AG04450 (cell line): Measurements from ENCODE around the gene PPIF. TPM values are rescaled to one million over a fixed set of nuclear protein-coding genes. Genes with fewer than 3 reads are reported as not detected.

ENCODE experiments used
- CTCF ChIA-PET: fragments of 300-600, 350-600 bp; formaldehyde crosslinking; extraction: SDS; loops from one replicate; lab custom pipeline; 2022; ENCODE audit warnings: antibody characterized with exemption, inconsistent platforms; lab: Charles Lee
- POLR2A ChIA-PET: fragments of 350-600 bp; formaldehyde crosslinking; extraction: SDS; loops from one replicate; lab custom pipeline; 2021; ENCODE audit warnings: antibody characterized with exemption, inconsistent platforms; lab: Yijun Ruan, JAX
- DNase-seq: peaks from one replicate; pipeline ENCODE4 v3.0.0-alpha.2; 2011; ENCODE audit warnings: low read depth, low spot score
- H3K27ac ChIP-seq: one replicate; pipeline ENCODE4 v1.5.1; 2012; ENCODE audit warnings: low read depth, low read length, control low read depth
- H3K27me3 ChIP-seq: one replicate; pipeline ENCODE4 v1.6.0; 2012; ENCODE audit warnings: low read length; ENCODE audit not compliant: control insufficient read depth, insufficient read depth
- H3K4me3 ChIP-seq: 2 replicates; pipeline ENCODE4 v1.5.1; 2011; ENCODE audit warnings: mild to moderate bottlenecking, low read depth, low read length, control low read depth
- H3K9me3 ChIP-seq: 2 replicates; pipeline ENCODE4 v1.5.1; 2012; ENCODE audit warnings: low read length; ENCODE audit not compliant: control insufficient read depth, insufficient read depth
- polyA plus RNA-seq: library from polyadenylated mRNA; depleted of rRNA; stranded (reverse); fragments of >200 nt; gene quantifications from 2 replicates; pipeline ENCODE4 v1.2.3, GENCODE V29; 2011
- TF ChIP-seq, protein P1 (sequence below): IDR thresholded peaks from 2 replicates; pipeline ENCODE4 v1.5.1; 2011; ENCODE audit warnings: low read depth, low read length, control low read depth, inconsistent platforms

The PPIF gene
- polyA plus RNA-seq, 1 experiment: 68.6 TPM

DNA sequence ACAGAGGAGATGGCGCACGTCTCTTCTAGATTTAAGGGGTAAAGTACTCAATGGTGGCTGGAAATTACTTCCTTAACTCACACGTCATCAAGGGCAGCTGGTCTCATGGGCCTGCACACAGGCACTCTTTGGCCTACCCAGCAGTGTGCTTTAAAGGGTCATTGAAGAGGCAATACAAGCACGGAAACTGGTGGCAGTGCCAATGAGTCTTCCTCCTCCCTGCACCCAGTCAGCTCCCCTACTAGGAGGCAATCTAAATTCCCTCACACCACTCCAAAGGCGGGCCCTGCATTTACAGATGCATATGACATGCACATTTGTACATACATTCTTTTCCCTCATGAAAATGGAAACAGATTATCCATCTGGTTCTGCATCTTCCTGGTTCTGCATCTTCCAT is 47.4 kb downstream of the PPIF start:
- Histone ChIP-seq H3K4me3 (no peak overlapping the region), H3K9me3 (no peaks in the 10 kb centered on the region; the same call in 1 of the 2 replicates), H3K27ac (no peak overlapping the region), H3K27me3 (no peaks in the 10 kb centered on the region)
- no peak for DNase-seq
- TF ChIP-seq, protein P1, sequence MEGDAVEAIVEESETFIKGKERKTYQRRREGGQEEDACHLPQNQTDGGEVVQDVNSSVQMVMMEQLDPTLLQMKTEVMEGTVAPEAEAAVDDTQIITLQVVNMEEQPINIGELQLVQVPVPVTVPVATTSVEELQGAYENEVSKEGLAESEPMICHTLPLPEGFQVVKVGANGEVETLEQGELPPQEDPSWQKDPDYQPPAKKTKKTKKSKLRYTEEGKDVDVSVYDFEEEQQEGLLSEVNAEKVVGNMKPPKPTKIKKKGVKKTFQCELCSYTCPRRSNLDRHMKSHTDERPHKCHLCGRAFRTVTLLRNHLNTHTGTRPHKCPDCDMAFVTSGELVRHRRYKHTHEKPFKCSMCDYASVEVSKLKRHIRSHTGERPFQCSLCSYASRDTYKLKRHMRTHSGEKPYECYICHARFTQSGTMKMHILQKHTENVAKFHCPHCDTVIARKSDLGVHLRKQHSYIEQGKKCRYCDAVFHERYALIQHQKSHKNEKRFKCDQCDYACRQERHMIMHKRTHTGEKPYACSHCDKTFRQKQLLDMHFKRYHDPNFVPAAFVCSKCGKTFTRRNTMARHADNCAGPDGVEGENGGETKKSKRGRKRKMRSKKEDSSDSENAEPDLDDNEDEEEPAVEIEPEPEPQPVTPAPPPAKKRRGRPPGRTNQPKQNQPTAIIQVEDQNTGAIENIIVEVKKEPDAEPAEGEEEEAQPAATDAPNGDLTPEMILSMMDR: no peak
- CTCF ChIA-PET: no interaction called here
- POLR2A ChIA-PET: interaction anchor here (0.6 kb wide), 1 partner anchor 24 kb away, joined by 3 read pairs; no protein-coding TSS in a partner anchor

DNA sequence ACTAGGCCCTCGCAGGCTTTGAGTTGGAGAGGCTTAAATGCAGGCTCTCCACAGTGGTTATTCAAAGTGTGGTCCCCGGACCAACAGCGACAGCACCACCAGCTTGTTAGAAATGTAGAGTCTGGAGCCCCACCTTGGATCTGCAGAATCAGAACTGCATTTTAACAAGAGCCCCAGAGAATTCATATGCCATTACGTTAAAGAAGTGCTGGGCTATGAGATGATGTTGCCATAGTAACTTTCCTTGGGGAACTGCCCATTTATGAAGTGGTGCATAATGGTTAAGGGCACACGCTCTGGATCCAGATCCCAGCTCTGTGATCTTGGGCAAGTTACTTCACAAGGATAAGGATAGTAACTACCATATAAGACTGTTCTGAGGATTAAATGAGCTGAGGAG is 49.3 kb downstream of the PPIF start:
- TF ChIP-seq, protein P1: no peak
- Histone ChIP-seq H3K27ac (no peak overlapping the region), H3K9me3 (no peaks in the 10 kb centered on the region; the same call in 1 of the 2 replicates), H3K4me3 (no peak overlapping the region), H3K27me3 (no peaks in the 10 kb centered on the region)
- ChIA-PET POLR2A (no interaction called here), CTCF (interaction anchor here (0.9 to 1.4 kb wide), 3 partner anchors 22 to 71 kb away, joined by 3 to 6 read pairs (median 4); no protein-coding TSS in a partner anchor)
- DNase-seq: no peak

DNA sequence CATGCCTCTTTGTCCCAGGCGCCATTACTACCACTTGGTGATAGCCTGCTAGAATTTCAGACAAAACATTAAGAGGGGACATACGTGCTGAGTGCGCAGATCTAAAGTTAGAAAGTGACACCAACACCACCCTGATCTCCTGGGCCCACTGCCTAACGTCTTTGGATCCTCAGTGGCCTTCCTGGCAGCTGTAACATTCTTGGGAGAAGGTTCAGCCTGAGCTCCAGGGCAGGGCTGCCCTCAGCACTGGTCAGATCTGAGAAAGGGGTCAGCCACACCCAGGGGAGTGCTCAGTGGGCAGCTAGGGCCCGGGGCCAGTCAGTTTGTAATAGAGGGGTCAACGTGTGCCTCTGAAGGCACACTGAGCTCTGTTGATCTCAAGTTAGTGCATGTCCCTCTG is 49.8 kb downstream of the PPIF start:
- H3K27me3 ChIP-seq: no peaks in the 10 kb centered on the region
- TF ChIP-seq, protein P1: no peak
- H3K9me3 ChIP-seq: no peaks in the 10 kb centered on the region; the same call in 1 of the 2 replicates
- ChIA-PET CTCF (interaction anchor here (0.9 to 1.4 kb wide), 3 partner anchors 22 to 71 kb away, joined by 3 to 6 read pairs (median 4); no protein-coding TSS in a partner anchor), POLR2A (no interaction called here)
- H3K27ac ChIP-seq: no peak overlapping the region
- H3K4me3 ChIP-seq: no peak overlapping the region
- DNase-seq: no peak

DNA sequence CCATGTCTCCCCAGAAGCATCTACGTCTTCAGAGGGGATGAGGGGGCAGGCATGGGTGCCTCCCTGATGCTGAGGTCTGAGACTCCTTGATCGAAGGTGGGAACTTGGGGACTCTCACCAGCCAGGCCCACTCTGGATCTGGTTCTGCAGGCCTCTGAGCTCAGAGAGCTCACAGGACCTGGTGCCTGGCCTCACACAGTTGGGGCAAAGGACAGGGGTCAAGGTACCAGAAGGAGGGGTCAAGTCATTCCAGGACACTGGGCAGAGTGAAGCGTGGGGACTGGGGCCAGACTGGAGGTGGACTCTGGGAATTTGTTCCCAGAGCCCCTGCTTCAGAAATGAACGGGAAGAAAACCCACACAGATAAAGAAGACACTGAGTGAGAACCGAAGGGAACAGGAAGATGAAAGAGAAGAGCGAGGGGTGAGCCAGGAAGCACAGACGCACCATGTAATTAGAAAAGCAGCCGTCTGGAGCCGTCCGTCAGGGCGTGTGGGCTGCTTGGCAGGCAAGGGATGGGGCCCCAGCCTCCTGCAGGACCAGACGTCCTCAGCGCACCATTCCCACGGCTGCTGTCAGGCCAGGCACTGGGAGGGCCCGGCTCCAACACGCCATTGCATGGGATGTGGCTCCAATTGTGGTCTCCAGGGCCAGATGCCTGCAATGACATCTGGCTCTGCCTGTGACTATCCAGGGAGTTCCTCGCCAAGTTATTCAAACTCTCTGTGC is 50.5 kb downstream of the PPIF start:
- Histone ChIP-seq H3K4me3 (no peak overlapping the region), H3K27ac (peak overlapping the region; percentile 100), H3K27me3 (no peaks in the 10 kb centered on the region), H3K9me3 (no peaks in the 10 kb centered on the region)
- CTCF ChIA-PET: interaction anchor here (0.9 to 1.0 kb wide), 2 partner anchors 24 to 70 kb away, joined by 3 to 4 read pairs; no protein-coding TSS in a partner anchor
- DNase-seq: no peak
- TF ChIP-seq, protein P1: no peak
- POLR2A ChIA-PET: interaction anchor here (1.0 to 1.1 kb wide), 2 partner anchors 25 to 97 kb away, joined by 3 to 6 read pairs; no protein-coding TSS in a partner anchor

- POLR2A ChIA-PET: interaction anchor here (0.5 to 2.9 kb wide), 11 partner anchors 9 to 736 kb away, joined by 3 to 21 read pairs (median 4); partner anchors contain the start of gene ZCCHC24
- peak overlapping the region; percentile 100 for H3K27ac ChIP-seq
- H3K9me3 ChIP-seq: no peaks in the 10 kb centered on the region; the same call in 1 of the 2 replicates
- TF ChIP-seq, protein P1: no peak
- H3K27me3 ChIP-seq: no peaks in the 10 kb centered on the region
- no peak for DNase-seq
- CTCF ChIA-PET: interaction anchor here (1.1 to 1.9 kb wide), 3 partner anchors 24 to 69 kb away, joined by 3 to 8 read pairs (median 4); no protein-coding TSS in a partner anchor
- no peak overlapping the region for H3K4me3 ChIP-seq
Measured at GRCh38 chr10:79398642-79399041, 51.4 kb downstream of the PPIF start.
